GM21360 (cell line): ENCODE results near the gene ARHGAP10.

Experiments used
- ATAC-seq: cut with Tn5 transposase; IDR thresholded peaks from one replicate; pipeline ENCODE4 v1.9.1; 2021; ENCODE audit warnings: mild to moderate bottlenecking, moderate library complexity; ENCODE audit not compliant: unreplicated experiment

The ARHGAP10 gene

DNA sequence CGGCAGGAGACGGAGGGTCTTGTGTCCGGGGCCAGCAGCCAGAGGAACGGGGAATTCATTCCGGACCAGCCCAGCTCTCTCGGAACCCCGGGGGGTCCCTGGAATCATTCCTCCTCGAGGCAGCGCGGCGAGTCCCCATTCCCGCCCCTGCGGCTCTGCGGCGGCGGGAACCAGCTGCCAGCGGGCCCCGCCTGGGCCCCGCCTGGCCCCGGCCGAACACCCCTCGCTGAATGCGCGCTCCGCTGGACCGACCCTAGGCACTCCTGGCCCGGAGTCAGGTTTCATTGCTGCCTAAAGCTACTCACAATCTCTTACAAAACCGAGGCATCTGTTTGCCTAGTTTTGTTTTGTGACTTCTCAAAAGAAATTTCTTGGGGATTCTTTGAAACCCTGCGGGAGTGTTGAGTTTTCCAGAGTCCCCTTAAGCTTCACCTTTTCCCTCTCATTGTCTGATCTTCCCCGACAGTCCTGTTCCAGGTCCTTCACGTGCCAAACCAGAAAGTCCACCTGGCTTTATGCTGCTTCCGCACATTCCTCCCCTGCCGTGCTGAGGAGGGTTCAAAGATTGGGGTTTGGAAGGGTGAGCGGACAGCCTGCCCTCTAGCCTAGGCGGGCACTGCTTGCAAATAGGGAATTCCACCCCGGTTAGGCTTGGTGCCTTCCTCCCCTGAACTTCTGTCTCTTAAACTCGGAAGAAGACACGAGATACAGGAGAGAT lies 789 bp downstream of the ARHGAP10 start:
- peak; percentile 23 for ATAC-seq

DNA sequence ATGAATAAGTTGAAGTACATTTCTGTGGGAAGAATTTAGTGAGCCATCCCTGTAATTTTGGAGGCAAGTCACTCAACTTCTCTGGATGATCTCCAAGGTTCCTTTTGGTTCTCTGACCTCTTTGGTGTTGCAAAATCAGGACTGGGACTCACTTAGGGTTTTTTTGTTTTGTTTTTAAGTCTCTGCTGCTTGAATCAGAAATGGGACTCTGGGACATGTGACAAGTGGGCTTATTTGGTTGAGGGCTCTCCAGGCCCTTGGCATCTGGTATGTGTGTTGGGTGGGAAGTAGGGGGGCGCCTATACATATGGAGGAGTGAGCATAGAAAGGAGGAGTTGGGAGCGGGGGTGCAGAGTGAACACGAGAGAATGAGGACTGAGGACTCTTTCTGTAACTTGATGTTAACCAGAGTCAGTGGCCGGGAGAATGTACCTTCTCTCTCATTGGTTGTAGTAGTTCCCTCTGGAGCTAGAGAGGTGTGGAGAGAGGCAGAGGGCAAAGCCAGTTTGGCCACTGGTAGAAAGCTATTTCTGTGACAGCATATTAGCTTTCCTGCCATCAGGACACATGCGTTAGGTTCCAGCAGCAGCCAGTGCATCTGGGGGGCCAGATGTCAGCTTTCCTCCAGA lies 1.9 kb downstream of the ARHGAP10 start:
- ATAC-seq = no peak

DNA sequence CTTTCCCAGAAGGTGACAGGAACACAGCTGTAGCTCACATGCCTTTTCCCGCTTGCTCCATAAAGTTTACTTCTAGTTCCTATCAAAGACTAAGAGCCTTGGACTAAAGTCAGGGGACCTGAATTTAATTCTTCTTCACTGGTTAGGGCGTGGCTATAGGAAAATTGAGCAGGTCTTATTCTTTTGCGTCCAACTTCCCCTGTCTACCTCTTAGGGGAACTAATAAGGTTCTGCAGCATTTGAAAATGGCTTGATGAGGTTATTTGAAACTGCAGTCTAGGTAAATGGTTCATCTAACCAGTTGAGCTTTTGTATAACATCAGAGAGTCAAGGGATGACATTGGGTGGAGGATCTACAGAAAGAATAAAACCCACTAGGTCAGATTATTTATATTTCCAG lies 2.6 kb downstream of the ARHGAP10 start:
- no peak for ATAC-seq

DNA sequence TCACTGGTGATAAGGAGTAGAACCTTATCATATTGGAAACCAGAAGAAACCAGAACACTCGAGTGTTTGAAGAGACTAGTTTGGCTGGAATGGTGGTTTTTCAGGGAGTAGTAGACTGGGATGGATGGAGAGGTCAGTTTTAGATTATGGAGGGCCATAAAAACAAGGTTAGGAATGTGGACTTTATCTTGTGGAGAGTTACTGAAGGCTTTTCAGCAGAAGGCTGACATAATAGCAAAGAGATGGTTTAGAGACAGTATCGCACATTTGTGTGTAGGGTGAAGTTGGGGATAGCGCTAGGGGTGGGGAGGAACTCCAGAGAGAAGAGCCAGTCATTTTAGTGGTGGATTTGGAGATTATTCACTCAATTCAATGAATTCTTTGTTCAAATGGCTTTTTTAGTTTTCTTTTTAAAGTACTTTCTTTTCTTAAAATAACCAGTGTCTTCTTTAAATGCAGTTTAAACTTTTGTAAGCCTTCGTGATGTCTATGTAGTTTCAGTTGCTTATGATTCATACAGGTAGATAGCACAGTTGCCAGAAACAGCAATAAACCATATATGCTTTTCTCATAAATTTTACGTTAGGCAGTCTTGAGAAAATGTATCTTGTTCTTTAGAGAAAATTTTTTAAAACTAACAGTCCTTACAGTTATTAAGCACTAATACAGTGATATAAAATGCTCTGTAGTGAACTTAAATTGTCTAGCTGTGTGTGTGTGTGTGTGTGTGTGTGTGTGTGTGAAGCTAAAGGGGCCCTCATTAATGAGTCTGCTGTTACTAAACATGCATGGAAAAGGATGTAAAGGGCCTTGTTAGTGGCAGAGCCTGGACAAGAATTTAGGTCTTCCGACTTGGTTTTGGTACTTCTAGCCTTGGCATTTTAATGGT lies 3.8 kb downstream of the ARHGAP10 start:
- ATAC-seq = peak; percentile 35

DNA sequence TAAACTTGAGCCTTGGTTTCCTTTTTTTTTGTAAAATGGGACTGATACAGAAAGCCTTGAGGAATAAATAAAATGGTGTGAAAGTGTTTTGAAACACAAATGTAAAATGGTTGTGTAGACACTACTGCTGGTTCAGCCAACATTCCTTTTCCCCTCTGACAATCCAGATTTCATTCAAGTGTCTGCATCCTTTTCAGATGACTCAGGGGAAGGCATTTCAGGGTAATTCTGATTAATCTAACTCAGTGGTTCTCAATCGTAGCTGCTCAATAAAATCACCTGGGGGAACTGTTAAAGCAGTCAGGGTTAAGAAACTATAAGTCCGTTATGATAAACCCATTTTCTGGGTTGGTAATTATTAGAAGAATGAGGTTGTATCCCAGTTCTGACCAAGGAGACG lies 4.6 kb downstream of the ARHGAP10 start:
- no peak for ATAC-seq

DNA sequence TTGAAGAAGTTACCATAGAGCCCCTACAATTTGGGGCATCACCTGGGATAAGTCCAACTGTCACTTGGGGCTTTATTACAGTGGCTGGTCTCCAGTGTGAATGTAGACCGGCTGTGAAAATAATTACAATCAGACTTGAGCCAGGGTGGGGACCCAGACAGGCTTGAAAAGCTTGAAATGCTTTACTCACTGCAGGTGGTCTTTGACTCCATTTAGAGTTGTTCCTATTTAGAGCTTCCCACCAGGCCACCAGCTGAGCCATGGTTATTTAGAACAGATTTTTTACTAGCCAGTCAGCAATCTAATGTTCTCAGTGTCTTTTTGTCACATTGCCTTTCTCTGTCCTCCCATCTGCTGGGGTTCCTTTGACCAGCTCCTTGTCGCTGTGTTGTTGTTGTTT lies 5.7 kb downstream of the ARHGAP10 start:
- ATAC-seq = no peak

DNA sequence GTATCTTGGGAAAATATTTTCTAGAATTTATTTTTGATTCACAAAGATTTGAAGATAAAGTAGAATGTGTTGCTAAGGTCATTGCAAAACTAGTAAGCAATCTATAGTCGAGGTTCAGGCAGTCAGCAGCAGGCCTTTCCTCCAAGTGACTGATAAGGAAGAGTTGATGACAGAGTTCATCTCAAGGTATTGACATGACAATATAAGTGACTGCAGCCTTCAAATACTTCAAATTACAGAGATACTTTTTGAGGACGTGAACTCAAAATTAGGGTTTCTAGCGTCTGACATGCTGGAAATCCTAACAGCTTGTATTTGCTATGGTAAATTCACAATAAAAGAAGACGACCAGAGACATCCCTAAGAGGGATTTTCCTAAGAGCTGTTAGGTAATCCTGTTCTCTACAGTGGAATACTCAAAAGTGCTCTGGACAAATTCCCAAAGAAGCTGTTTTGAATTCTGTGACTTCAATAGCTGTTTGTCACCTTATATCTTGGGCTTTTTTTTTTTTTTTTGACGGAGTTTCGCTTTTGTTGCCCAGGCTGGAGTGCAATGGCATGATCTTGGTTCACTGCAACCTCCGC lies 7.4 kb downstream of the ARHGAP10 start:
- ATAC-seq = no peak

DNA sequence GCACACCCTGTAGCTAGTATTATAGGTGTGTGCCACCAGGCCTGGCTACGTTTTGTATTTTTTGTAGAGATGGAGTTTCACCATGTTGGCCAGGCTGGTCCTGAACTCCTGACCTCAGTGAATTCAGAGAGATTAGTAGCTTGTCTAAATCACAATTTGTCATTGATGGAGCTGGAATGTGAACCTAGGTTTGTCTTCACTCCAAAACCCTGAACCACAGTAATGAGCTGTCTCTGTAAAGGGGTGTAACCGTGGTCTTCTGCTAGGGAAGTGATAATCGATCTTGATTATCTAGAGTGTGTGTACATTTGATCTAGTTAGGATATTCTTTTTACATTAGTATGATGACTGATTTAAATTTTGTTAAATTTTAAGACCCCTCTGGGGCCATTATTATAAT lies 8.3 kb downstream of the ARHGAP10 start:
- ATAC-seq = no peak

DNA sequence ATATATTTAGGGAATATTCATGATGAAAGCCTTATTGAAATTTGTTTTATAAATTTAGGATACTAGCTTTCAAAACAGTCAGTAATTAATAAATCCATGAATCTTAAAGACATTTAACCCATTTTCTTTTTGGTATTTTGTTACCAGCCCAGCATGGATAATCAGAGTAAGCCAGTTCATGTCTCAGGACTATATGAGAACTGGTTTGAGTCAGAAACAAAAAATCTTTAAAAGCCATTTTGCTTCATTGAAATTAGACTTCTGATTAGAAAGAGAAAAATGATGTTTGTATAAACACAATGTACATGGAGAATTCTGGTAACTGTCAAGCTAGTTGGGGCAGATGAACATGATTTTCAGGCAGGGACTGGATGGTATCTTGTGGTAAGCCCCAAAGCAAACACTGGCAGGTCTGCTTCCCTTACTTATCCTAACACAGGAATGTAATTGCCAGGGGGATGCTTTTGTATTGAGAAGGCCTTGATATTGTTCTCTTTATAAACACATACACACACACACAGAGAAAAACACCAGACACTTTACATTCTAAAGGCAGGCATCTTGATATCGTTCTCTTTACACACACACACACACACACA lies 9.4 kb downstream of the ARHGAP10 start:
- ATAC-seq = no peak

DNA sequence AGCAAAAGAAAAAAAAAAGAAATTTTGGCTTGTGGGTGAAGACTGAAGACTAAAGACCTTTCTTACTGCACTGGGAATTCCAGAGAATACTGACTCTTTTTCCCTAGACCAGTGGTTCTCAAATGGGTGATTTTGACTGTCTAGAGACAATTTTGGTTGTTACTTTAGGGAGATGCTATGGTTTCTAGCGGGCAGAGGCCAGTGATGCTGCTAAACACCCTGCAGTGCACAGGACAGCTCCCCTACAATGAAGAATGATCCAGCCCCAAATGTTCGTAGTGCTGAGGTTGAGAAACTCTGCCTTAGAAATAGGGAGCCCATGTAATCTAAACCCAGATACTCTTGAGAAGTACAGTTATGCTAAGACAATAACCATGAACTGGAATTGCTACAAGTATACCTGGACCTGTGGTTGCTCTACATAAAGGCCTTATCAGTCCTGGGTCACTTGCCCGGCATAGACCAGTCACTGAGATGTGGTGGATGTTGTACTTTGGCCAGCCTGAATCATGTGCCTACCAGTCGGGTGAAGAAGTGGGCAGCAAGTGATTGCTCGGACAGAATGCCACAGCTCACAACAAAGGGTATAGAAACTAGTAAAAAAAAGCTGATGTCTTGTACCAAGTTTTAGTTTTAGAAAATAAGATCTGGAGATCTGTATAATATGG lies 16.0 kb downstream of the ARHGAP10 start:
- no peak for ATAC-seq

DNA sequence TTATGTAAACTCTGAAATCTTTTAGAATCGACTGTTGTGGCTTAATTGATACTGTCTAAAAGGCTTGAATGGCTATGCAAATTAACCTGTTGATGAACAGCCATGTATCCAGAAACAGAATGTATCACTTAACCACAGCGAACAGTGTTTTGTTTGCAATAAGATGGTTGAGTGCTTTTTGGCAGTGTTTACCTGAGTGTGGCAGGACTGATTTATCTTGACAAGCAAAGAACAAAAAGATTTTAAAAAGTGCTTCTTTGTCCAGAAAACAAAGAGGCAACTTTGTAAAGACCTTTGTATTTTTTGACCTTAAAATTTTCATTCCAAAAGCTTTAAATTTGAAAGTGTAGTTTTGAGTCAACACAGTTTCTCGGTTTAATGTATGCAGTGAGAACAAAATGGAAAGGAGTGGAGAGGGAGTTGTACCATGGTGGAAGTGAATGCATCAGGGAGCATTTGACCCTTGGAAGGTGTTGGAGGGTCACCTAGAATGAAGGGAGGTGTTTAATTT lies 18.0 kb downstream of the ARHGAP10 start:
- peak; percentile 77 for ATAC-seq

DNA sequence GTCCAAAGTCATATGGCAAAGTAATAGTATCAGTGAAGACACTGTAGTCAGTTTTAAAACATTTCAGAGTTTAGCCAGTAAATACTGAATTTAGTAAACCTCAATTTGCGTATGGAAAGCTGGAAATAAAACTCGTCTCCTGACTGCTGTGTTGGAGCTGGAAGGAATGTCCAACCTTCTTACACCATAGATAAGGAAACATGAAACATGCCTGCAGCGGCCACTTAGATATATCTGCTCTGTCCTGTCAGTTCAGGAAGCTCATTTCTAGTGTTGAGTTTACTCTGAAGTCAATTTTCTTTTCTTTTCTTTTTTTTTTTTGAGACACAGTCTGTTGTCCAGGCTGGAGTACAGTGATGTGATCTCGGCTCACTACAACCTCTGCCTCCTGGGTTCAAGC lies 21.2 kb downstream of the ARHGAP10 start:
- no peak for ATAC-seq

DNA sequence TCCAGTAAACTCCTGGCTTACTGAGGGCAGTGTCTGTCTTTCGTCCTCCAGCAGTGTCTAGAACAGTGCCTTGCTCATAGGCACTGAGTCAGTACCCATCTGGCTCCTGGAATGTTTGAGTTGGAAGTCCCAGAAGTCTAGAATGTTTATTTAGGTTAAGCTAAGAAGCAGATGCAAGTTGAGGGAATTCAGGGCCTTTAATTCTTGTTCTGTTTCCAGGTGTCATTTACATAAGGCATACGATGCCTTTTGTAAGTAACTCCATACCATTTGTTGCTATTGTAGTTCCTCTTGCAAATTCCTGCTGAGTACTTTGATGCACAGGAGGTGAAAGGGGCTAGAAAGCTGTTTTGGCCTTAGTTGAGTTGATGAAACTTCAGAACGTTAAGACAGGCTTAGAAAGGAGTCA lies 22.2 kb downstream of the ARHGAP10 start:
- ATAC-seq = no peak

DNA sequence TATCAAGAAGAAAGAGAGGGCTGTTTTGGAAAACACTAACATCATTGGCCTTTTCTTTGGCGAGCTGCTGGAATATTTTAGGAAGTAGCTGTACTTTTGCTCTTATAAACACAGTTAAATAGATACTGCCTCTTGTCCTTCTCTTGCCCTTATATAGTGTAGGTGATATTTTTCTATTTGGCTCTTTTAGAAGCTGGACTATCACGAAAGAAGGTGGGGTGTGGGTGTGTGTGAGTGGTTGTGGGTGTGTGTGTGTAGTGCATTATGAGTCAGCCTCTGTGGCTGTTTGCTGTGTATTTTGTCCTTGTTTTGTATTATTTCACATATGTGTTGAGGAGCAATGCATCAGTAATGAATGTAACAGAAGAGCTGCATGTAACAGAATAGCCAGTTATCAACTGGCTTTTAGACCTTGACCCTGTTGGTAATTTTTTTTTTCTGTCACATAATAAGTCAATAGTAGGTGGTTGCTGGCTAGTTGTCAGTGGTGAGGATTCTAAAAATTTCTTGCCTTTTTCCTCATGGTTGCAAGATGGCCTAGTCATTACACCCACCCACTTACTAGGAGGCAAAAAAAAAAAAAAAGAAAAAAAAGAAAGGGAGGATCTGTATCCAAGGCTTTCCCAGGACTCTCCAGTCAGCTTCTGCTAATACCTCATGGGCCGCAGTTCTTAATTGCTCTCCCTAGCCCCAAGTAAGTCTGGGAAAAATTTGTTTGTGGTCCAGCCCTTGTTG lies 23.8 kb downstream of the ARHGAP10 start:
- no peak for ATAC-seq

DNA sequence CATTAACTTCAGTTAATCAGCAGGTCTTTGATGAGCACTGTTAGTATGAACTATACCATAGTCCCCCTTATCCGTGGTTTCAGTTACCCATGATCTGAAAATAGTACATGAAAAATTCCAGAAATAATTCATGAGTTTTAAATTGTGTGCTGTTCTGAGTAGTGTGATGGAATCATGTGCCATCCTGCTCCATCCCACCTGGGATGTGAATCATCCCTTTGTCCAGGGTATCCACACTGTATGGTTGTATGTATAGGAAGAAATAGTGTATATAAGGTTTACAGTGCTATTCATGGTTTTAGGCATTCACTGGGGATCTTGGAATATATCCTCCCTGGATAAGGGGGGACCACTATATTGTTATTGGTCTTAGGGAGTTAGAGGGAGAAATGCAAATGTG lies 24.5 kb downstream of the ARHGAP10 start:
- no peak for ATAC-seq

DNA sequence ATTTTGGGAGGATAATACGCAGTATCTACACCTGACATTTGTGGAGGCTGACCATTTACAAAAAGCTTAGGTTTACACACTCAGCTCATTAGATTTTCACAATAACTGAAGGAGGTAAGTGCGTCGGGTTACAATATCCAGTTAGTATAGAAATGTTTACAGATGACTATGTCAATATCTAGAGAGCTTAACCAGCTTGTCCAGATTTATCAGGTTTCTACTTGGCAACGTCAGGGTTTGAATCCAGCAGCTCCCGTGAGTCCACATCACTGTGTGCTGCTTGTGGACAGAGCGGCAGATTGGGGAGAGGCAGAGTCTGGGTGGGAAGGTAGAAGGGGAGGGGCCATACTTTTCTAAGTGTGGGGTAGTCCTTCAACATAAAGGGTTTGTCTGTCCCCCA lies 28.3 kb downstream of the ARHGAP10 start:
- no peak for ATAC-seq

DNA sequence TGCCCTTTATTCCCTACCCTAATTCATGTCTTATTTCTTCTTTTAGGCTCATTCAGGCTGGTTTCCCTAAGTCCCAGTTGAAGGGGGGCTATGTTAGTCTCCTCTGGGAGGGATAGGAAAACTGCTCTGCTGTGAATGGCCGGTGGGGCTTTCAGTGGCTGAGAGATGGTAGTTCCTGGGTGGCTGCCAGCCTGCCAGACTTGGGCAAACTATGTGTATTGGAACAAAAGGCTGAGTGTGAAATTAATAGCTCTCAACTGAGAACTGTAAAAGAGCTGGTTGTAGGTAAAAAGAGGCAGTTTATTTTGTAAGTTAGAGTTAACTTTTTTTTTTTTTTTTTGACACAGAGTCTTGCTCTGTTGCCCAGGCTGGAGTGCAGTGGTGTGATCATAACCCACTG lies 28.8 kb downstream of the ARHGAP10 start:
- no peak for ATAC-seq

DNA sequence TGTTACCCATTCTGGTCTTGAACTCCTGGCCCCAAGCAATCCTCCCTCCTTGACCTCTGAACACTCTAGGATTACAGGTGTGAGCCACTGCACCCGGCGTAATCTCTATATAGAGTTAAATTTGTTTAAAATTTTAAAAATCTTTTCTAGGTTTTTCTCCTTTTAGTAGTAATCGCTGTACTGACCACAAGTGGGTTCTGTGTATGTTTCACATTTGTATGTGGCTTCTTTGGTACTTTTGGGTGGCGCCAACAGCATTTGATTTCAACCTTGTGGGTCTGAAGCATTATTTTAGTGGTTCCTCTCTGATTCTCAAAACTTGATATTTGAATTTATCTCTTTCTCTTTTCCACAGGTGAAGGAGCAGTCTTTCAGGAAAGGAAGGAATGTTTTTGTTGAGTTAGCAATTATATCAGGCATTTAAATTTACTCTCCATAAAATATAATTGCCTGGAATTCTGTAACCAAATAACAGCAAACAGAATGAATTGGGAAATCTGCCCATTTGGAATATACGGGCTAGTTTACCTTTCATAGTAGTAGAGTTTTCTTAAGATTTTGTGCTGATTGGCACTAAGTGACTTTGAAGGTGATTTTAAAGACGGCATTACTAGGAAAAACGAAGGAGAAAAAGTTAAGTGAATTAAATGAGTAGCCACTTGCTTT lies 29.5 kb downstream of the ARHGAP10 start:
- ATAC-seq = no peak

DNA sequence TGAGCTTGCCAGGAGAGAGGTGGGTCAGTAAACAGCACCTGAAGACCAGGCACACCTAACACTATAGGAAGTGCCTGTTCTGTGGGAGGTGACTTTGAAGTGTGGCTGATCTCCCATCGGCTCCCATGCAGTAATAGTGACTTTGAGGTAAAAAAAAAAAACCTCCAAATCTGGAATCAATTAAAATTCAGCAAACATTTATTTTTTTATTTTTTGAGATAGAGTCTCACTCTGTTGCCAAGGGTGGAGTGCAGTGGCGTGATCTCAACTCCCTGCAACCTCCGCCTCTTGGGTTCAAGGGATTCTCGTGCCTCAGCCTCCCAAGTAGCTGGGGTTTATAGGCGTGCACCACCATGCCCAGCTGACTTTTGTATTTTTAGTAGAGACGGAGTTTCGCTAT lies 32.4 kb downstream of the ARHGAP10 start:
- no peak for ATAC-seq
